Activated T-cell treated with anti-CD3 and anti-CD28 coated beads for 24 hours (primary cell): ENCODE data around the gene ZNF397.

Experiments used
- DNase-seq: peaks from one replicate; pipeline ENCODE4 v3.0.0-alpha.2; 2020; ENCODE audit warnings: low read depth

The ZNF397 gene

DNA sequence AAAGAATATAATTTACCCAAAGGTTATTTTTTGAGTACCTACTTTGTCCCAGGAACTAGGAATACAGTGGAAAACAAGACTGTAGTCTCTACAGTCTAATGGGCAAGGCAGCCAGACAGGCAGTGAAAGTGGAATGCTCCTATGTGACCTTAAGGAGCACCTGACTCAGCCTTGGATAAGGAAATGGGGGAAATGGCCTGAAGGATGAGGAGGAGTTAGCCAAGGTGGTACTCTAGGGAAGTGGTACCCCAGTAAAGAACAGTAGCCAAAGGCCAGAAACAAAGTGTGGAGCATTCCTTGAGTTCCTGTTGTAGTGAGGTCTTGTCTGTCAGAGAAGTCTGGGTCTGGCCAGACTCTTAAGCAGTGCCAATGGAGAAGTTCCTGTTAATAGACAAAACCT, 6.0 kb downstream of the ZNF397 start:
- no peak for DNase-seq

DNA sequence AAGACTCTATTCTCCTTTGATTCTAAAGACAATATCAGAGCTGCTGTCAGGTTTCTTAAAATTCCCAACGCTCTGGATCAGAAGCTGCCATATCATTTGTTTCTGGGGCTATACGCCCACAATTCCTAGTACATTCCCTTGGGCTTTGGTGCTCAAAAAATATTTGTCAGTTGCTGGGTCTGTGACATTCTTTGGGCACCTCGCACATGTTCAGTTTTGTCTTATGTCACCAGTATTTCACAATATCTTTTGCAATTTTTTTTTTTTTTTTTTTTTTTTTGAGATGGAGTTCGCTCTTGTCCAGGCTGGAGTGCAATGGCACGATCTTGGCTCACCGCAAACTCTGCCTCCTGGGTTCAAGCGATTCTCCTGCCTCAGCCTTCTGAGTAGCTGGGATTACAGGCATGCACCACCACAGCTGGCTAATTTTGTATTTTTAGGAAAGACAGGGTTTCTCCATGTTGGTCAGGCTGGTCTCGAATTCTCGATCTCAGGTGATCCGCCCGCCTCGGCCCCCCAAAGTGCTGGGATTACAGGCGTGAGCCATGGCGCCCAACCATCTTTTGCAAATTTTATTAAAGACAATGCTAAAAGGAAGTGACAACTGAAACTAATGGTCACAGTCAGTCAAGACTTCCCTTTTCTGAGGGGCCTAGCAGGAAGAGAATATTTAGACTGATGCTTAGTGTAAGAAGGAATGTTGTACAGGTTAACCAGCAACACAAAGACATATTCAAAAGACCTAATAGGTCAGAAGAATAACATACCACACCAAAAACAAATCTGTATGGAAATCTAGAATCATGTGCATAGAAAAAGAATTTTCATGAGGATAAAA, 6.8 kb downstream of the ZNF397 start:
- no peak for DNase-seq

DNA sequence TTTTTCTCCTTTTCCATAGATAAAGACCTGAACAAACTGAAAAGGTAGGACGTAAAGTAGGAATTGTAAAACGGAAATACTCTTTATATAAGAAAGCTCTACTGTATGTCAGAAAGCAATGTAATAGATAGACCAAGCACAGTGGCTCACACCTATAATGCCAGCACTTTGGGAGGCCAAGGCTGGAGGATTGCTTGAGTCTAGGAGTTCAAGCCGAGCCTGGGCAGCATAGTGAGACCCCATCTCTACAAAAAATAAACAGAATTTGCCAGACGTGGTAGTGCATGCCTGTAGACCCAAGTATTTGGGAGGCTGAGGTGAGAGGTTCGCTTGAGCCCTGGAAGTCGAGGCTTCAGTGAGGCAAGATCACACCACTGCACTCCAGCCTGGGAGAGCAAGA, 7.6 kb downstream of the ZNF397 start:
- no peak for DNase-seq

DNA sequence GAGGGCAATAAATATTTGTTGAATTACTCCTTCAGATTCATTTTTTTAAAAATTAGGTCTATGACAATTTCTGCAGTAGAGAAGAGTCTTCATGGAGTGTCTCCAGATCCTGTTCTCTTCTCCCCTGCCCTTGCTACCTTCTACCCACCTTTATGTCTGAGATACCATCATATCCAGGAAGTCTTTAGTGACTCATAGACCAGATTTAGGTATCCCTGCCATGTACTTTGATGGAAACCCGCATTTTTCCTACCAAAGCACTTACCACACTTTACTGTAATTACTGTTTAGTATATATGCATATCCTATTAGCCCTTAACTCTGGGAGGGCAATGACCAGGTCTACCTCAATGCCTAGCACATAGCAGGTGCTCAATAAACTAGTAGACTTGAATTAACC, 11.6 kb downstream of the ZNF397 start:
- no peak for DNase-seq

DNA sequence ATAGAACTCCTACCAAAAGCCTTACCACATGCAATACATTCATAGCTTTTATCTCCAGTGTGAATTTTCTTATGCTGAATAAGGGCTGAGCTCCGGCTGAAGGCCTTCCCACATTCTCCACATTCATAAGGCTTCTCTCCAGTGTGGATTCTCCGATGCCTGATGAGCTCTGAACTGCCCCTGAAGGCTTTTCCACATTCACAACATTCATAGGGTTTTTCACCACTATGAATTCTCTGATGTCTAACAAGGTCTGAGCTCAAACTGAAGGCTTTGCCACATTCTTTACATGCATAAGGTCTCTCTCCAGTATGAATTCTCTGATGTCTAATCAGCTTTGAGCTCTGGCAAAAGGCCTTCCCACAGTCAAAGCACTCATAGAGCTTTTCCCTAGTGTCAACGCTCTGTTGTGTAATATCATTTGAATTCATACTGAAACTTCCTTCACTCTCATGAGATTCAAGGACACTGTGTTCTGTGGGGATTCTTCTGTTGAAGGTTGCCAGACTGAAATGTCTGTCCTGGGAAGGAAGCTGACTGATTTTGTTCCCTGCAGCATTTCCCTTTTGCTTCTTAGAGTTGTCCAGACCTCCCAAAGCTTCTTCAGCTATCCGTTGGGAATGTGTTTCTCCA, 12.9 kb downstream of the ZNF397 start:
- no peak for DNase-seq

DNA sequence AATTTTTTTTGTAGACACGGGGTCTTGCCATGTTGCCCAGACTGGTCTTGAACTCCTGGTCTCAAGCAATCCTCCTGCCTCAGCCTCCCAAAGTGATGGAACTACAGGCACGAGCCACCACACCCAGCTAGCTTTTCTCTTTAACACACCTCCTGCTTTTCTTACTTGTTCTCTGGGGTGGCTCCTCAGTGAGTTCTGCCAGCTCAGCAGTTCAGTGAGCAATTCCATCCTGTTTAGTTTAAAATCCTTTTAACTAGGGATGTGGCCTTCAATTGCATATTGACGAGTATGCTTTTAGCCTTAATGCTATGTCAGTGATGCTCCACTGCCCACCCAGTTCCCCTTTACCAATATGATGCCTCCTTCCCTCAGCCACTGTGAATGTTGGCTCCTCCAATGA, 16.1 kb downstream of the ZNF397 start:
- DNase-seq, result no peak

DNA sequence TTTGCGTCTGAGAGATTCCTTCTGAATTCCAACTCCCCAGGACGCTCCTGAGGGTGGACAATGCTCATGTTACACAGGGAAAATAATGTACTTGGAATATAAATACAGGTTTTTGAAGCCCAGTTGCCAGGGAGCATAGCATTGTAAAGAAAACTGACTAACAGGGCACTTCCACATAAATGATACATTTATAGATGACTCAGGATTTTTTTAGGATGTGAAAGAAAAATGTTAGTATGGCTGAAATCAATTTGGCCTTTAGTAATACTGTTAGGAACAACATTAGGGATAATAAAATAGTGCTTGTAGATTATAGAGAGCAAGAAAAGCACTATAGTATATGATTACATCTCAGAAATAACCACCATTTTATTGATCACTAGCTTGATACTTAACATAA, 23.6 kb downstream of the ZNF397 start:
- no peak for DNase-seq

DNA sequence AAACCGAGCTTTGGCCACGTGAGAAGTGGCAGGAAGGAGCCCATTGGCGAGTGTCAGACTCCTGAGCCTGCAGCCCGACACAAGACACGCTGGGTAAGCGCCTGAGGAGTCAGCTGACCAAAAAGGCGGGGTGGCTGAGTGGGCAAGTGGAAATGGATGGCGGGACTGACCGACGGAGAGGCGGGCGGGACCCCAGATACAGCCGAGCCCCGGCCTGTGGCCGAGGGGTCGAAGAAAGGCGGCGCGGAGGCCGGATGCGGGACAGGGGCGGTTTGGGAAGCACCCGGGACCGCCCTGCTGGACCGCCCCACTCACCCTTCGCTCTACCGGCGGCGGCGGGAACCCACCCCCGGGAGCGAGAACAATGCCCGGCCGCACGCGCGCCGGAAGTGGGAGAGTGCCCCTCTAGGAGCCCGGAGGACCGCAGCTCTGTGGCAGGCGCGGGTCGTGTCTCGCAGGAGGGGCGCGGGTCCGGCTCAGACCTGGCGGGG, 26.4 kb downstream of the ZNF397 start:
- DNase-seq, result peak; percentile 60

DNA sequence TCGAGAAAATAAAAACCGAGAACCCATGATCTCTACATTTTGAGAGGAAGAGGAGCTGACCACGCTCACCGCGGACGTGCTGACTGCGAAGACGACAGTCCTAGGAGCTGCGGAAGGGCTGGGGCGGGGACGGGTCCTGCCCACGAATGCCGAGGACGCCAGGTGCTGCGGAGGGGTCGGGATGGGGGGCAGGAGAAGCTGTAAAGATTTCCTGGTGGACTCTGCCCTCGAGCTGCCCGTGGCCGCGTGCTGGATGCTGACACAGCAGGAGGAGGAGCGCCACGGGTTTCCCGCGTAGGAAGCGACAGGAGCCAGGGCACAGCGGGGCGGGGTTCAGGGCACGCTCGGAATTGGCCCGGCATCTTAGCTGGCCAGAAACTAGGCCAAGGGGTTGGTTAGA, 27.0 kb downstream of the ZNF397 start:
- DNase-seq, result no peak

DNA sequence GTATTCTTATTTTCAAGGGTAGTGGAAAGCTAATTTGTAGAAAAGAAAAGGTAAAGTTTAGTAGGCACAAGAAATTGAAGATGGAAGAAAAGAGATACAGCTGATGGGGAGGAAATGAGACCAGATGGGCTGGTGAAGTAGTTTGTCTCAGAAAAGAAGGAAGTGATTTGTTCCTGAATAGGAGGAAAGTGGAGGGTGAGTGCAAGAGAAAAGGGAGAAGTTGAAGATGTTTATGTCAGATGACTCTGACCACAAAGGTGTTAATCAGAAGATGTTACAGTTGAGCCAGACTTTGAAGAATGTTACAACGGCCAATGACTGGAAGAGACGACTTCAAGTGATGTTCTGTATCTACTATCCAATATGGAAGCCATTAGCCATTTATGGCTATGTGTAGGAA, 28.0 kb downstream of the ZNF397 start:
- no peak for DNase-seq

DNA sequence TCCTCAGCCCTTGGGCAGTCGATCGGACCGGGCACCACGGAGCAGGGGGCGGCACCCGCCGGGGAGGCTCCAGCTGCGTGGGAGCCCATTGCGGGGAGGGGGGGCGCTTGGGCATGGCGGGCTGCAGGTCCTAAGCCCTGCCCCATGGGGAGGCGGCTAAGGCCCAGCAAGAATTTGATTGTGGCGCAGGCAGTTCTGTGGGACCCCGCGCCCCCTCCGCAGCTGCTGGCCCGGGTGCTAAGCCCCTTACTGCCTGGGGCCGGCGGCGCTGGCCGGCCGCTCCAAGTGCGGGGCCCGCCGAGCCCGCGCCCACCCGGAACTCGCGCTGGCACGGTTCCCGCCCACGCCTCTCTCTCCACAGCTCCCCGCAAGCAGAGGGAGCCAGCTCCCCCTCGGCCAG, 30.8 kb downstream of the ZNF397 start:
- DNase-seq, result no peak

DNA sequence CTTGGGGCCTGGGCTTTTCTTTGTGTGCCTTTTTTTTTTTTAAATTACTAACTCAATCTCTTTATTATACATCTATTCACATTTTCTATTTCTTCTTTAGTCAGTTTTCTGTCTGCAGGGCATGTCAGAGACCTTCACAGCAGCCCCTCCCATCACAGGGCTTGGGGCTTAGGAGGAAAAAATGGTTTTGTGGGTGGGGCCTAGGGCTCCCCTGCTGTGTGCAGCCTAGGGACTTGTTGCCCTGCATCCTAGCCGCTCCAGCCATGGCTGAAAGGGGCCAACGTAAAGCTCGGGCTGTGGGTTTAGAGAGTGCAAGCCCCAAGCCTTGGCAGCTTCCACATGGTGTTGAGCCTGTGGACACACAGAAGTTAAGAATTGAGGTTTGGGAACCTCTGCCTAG, 35.4 kb downstream of the ZNF397 start:
- no peak for DNase-seq

DNA sequence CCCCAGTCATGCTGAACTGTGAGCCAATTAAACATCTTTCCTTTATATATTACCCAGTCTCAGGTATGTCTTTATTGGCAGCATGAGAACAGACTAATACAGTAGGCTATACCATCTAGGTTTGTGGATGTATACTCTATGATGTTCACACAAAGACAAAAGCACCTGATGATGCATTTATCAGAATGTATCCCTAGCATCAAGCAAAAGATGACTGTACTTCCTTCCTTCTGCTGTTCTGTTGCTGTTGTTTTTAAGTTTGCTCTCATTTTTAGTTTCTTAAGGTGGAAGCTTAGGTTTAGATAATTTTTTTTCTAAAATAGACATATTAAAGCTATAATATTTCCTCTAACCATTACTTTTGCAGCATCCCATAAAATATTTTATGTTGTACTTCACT, 36.8 kb downstream of the ZNF397 start:
- no peak for DNase-seq

DNA sequence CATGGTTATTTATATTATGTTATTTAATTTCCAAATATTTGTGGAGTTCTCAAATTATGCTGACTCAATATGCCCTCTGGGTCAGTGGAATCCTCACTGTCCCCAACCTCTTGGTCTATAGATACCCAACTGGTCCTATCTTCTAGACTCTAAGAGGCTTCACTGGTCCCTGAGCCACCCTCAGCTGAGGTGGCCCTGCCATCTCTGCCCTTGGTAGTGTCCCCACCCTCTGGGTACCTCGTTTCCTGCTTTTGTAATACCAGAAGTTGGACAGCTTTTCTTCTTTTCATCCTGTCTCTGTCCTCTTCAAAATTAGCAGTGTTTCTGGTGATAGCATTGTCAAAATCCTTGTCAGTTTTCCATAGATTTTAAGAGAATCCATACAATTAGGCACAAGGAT, 37.3 kb downstream of the ZNF397 start:
- DNase-seq, result no peak

DNA sequence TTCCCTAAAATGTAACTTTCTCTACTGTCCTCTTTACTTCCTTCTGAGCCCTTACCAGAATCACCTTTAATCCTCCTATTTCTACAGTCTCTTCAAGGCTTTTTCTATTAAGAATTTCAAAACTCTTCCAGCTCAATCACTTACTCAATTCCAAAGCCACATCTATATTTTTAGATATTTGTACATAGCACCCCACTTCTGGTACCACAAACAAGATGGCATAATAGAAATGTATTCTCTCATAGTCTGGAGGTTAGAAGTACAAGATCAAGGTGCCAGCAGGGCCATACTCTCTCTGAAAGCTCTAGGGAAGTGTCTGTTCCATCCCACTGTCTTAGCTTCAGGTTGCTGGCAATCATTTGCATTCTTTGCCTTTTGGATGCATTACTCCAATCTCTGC, 38.1 kb downstream of the ZNF397 start:
- no peak for DNase-seq

DNA sequence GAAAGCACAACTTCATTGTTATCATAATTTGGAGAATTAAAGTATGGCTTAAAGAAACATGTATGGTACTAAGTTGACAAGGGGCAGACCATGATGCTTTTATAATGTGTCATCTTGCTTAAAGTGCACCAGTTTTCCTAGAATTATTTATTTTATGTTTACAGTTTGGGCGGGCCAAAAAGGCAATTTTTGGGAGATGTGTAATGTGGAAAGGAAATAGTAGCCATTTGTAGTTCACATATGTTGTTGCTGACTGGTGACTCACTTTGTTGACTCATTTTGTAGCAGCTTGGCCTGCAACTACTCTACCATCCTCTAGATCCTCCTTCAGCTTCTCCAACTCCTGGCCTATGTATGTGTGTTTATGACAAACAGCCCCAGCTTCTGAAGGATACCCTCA, 41.5 kb downstream of the ZNF397 start:
- no peak for DNase-seq

DNA sequence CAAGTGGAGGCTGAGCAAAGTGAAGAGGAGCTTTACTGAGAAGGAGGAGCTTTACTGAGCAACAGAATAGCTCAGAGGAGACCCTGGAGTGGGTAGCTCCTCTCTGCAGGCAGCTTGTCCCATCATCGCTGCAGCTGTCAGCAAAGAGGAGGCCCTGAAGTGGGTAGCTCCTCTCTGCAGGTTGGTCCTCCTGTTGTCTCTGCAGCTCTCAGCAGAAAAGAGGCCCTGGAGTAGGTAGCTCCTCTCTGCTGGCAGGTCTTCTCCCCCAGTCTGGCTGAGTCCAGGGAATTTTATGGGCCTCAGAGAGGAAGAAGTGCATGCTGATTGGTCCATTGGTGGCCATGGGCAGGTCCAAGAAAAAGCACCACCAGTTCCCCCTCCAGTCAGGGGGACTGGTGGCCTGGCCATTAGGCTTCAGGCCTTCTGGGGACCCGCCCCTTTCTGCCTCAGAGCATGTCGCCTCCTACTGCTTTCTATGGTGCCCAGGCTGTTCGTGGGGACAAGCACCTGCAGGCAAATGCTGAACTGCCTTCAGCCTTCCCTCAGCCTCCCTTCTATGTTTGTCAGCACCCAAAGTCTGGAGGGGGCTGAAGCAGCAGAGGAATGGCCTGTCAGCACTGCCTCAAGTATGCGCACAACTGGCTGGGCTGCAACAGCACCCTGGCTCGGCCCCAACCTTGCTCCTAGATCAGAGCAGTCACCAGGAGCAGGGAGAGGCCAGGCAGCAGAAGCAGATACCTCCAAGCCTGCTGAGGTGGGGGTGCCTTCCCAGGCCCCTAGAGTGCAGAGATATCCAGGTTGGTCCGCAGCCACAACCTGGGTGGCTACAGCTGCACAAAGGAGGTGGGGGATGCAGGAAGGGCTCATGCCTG, 43.3 kb downstream of the ZNF397 start:
- no peak for DNase-seq

DNA sequence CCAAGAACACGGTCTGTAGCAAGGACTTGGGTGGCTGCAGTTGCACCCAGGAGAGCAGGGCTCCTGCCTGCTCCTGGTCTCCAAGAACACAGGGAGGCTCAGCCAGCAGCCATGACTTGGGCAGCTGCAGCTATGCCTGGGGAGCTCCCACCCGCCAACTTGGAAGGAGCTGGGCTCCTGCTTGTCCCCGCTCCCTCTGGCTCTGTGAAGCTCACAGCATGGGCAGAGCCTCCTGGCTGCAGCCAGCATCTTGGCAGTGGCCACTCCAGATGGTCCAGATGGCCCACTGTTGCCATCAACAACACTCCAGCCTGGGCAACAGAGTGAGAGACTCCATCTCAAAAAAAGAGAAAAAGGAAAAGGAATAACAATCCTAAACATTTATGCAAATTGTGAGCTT, 44.0 kb downstream of the ZNF397 start:
- DNase-seq, result no peak

DNA sequence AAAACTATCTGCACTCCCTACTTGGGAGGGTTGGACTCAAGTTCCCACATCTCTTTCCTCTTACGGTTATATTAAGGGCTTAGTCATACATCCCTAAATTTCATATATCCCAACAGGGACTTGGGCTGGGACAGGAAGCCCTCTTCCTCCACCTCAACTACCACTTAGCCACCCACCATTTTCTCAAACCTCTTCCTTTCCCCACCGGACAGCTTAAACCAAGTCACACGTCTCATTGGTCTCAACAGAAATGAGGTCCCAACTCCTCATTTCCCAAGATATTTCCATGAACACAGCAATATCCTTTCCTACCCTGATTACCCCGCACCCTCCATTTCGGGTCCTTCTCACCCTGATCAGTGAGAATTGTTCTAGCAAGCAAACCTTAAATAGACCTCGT, 48.5 kb downstream of the ZNF397 start:
- DNase-seq, result no peak

DNA sequence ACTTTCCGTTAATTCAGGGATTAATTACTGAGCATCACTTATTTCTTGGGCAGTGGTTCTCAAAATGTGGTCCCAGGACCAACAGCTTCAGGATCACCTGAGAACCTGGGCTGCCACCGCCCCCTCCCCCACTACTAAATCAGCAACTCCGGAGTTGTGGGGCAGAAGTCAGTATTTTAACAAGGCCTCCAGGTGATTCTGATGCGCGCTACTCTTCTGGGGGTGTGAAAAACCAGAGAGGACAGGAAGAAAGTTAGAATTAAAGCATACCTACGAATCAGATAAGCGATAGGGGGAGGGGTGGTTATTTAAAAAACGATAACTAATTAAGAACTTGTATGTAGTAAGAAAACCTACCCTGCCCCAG, 48.9 kb downstream of the ZNF397 start:
- no peak for DNase-seq

DNA sequence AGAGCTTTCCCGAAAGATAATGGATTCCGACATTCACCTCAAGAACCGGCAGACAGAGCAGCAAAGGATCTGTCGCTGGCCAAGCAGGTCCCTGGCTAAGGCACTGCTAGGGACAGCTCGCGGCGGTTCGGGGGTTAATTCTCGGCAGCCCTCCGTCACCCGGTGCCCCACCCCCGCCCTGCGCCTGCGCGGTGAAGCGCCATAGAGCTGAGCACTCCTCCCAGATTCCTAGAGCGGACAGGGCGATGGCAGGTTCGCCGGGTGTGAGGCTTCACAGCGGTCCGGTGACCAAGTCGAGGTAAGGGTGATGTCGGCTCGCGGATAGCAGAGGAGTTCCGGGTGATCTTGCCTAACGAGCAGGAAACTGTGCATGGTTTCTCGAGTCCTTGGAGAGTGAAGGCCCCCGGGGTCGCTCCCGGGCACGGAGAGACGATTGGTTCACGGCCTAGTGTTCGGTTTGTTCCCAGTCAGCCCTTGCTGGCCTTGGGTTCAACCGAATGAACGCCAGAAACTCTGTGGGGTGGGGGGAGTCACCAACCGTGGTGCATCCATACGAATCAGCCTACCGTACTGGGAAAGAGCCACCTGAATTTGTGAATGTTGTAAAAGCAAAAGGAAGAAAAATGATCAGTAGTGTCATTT, 49.4 kb downstream of the ZNF397 start, which contains the start of gene ZSCAN30:
Gene ZSCAN30, minus strand, starts transcription at position 136 of the 642 bp plus-strand sequence. CDS start 25,877 bp downstream, outside the sequence.
- DNase-seq, result peak; percentile 95

DNA sequence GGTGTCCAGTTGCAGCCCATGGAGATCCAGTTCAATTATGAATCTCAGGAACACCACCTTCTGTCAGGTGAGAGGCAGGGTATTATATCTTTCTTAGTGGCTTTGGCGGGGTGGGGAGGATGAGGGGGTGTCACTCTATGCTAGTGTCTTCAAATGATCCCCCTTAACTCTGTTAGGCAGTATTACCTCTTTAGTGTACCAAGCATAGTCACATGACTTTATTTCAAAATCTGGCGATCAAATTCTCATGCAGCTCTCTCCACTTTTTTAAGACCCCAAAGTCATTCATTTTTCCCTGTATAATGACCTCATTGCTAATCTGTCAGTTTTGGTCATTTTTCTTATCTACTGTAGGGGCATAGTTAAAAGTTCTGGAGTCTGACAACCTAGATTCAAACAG, 50.3 kb downstream of the ZNF397 start:
- no peak for DNase-seq
